Smooth muscle cell (in vitro differentiated cells): ENCODE results near the gene OCA2. TPM values are rescaled to one million over a fixed set of nuclear protein-coding genes. Genes with fewer than 3 reads are reported as not detected.

ENCODE experiments used
- DNase-seq: peaks from one replicate; lab custom pipeline; 2025; ENCODE audit not compliant: unreplicated experiment; lab: John Stamatoyannopoulos, UW
- H2AFZ ChIP-seq: fragments of 200-600 bp; sonication (generic); 2 replicates; pipeline ENCODE4 v1.6.0; 2016; ENCODE audit warnings: antibody characterized with exemption, low read depth, mild to moderate bottlenecking
- H3F3A ChIP-seq: fragments of 200-600 bp; sonication (generic); 2 replicates; pipeline ENCODE4 v1.6.0; 2017; ENCODE audit warnings: antibody characterized with exemption, low read depth
- H3K27ac ChIP-seq: fragments of 200-600 bp; sonication (generic); 2 replicates; pipeline ENCODE4 v1.5.1; 2016; ENCODE audit warnings: low read depth, mild to moderate bottlenecking
- H3K27me3 ChIP-seq: fragments of 200-600 bp; sonication (generic); 2 replicates; pipeline ENCODE4 v1.6.1; 2016; ENCODE audit warnings: low read depth, mild to moderate bottlenecking
- H3K36me3 ChIP-seq: fragments of 200-600 bp; sonication (generic); 2 replicates; pipeline ENCODE4 v1.5.1; 2016; ENCODE audit warnings: low read depth
- H3K4me1 ChIP-seq: fragments of 200-600 bp; sonication (generic); 2 replicates; pipeline ENCODE4 v1.5.1; 2016; ENCODE audit warnings: low read depth
- H3K4me2 ChIP-seq: fragments of 200-600 bp; sonication (generic); 2 replicates; pipeline ENCODE4 v1.6.0; 2016; ENCODE audit warnings: mild to moderate bottlenecking
- H3K4me3 ChIP-seq: fragments of 200-600 bp; sonication (generic); 2 replicates; pipeline ENCODE4 v1.5.1; 2016; ENCODE audit warnings: mild to moderate bottlenecking
- H3K79me2 ChIP-seq: fragments of 200-600 bp; sonication (generic); 2 replicates; pipeline ENCODE4 v1.6.0; 2016; ENCODE audit warnings: low read depth, mild to moderate bottlenecking
- H3K9ac ChIP-seq: fragments of 200-600 bp; sonication (generic); 2 replicates; pipeline ENCODE4 v1.6.0; 2016; ENCODE audit warnings: low read depth
- H3K9me3 ChIP-seq: fragments of 200-600 bp; sonication (generic); replicated peaks from 2 replicates; pipeline ENCODE4 v1.5.1; 2016; ENCODE audit warnings: low read depth
- H4K20me1 ChIP-seq: fragments of 200-600 bp; sonication (generic); 2 replicates; pipeline ENCODE4 v1.6.0; 2016; ENCODE audit warnings: low read depth
- WGBS: methylation state at CpG from one replicate; pipeline ENCODE4 v1.1.7; 2016; ENCODE audit warnings: low lambda C conversion rate; 5-methylcytosine and 5-hydroxymethylcytosine counted together
- polyA plus RNA-seq: library from polyadenylated mRNA; unstranded; fragments of >200 nt; fragmentation: Nextera tagmentation; extraction: Ambion mirVana; gene quantifications from 2 replicates; pipeline ENCODE4 v1.2.1, GENCODE V29; 2016
- total RNA-seq: library from RNA; depleted of rRNA; stranded (reverse); fragments of >200 nt; gene quantifications from 2 replicates; pipeline ENCODE4 v1.2.3, GENCODE V29; 2014
- TF ChIP-seq, protein P1 (sequence below): fragments of 200-600 bp; sonication (generic); IDR thresholded peaks from 2 replicates; pipeline ENCODE4 v1.5.1; 2017; ENCODE audit warnings: borderline replicate concordance, mild to moderate bottlenecking, antibody characterized with exemption; ENCODE audit not compliant: insufficient read depth, poor library complexity, severe bottlenecking

The OCA2 gene
- total and polyA plus RNA-seq, 2 experiments from 2014 or later, result 0.16 TPM; not detected in 1

DNA sequence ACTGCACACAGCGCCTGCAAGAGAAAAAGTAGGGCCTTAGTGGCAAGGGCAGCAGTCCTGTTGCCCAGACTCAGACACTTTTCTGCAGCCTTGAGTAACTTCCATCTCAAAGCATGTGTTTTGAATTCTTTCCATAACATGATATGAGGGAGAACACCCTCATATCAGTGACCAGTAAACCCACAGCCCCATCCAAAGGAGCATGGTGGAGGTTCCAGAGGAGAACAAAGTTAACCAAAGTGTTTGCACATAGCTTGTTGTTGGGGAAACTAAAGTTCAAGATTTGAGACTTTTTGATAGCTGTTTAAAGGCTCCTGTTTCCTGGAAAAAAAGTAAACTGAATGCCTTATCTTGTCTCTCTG, 74.2 kb downstream of the OCA2 start:
- no peak overlapping the region for H3K9ac ChIP-seq

DNA sequence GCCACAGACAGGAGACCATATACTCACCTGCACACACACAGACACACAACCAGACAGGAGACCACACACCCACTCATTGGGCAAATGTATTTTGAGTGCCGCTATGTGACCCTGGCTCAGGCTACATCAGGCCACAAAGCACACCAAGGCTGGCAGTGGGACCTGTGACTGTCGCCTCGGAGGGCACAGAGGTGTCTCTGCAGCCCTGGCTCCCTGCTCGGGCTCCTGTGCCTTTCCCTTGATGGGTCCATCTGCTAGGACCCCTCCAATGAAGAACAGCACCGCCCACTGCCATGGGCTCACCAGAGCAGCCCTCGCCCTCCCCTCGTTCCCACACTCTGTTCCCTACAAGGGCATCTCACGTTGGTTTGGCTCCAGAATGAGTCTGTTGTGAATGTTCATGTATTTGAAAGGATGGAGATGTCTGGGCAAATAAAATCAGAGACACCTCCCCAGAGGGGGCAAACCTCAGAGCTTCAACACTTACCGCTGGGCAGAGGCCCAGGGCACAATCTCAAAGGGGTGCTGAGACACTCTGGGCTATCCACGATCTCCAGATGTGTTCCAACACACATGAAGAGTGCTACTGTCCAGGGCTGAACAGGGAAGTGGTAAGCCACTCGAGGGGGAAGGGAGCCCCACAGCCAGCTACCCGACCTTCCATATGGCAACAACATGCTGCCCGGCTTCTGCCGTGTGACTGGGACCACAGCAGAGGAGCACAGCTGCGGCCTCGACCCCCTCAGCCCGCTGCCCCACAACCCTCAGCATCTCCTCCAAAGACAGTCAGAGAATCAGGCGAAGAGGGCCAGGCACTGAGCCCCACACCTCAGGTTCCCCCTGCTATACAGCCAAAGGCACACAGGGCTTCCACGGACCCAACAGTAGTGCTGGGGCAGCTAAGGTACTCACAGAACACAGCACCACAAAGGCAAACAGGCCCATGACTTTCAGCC, 74.9 kb downstream of the OCA2 start:
- Histone ChIP-seq H3K9me3 (no peaks in the 10 kb centered on the region), H4K20me1 (no peaks in the 10 kb centered on the region), H3K4me3 (no peak overlapping the region), H3K4me1 (no peaks in the 10 kb centered on the region), H3K27me3 (no peaks in the 10 kb centered on the region), H3K4me2 (no peak overlapping the region), H3F3A (no peaks in the 10 kb centered on the region), H3K36me3 (no peaks in the 10 kb centered on the region), H3K27ac (no peak overlapping the region), H2AFZ (no peak overlapping the region), H3K9ac (no peak overlapping the region), H3K79me2 (no peaks in the 10 kb centered on the region)
- no peak for DNase-seq
- WGBS, result 91% methylated on average over 19 of the region's 19 CpGs
- TF ChIP-seq, protein P1, sequence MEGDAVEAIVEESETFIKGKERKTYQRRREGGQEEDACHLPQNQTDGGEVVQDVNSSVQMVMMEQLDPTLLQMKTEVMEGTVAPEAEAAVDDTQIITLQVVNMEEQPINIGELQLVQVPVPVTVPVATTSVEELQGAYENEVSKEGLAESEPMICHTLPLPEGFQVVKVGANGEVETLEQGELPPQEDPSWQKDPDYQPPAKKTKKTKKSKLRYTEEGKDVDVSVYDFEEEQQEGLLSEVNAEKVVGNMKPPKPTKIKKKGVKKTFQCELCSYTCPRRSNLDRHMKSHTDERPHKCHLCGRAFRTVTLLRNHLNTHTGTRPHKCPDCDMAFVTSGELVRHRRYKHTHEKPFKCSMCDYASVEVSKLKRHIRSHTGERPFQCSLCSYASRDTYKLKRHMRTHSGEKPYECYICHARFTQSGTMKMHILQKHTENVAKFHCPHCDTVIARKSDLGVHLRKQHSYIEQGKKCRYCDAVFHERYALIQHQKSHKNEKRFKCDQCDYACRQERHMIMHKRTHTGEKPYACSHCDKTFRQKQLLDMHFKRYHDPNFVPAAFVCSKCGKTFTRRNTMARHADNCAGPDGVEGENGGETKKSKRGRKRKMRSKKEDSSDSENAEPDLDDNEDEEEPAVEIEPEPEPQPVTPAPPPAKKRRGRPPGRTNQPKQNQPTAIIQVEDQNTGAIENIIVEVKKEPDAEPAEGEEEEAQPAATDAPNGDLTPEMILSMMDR, result no peak

More for the DNA sequence above, 74.2 kb downstream of the OCA2 start:
- Histone ChIP-seq H3K4me3 (no peak overlapping the region), H4K20me1 (no peaks in the 10 kb centered on the region), H3K9me3 (no peaks in the 10 kb centered on the region), H3K36me3 (no peaks in the 10 kb centered on the region), H3K4me2 (no peak overlapping the region), H3K27ac (no peak overlapping the region), H3K79me2 (no peaks in the 10 kb centered on the region), H3K4me1 (no peaks in the 10 kb centered on the region), H2AFZ (no peak overlapping the region), H3F3A (no peaks in the 10 kb centered on the region), H3K27me3 (no peaks in the 10 kb centered on the region)
- 100% methylated on average over 1 of the region's 1 CpG for WGBS
- no peak for DNase-seq
- TF ChIP-seq, protein P1, result no peak

DNA sequence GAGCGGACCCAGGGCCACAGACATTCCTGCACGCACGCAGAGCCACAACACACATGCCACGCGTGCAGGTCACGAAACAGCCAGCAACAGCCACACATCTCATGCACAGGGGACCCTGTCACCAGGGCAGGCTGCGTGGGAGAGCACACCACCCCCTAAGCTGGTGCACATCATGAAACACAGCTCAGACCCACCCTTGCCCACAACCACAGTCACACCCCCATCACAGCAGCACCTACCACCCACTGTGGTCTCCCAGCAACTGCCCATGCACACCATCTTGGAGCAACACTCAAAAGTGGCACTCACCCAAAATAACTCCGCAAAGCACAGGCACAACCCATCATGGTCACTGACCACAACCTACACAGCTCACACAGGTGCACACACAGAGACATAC, 75.7 kb downstream of the OCA2 start:
- no peak overlapping the region for H3K9ac ChIP-seq
- no peaks in the 10 kb centered on the region for H3F3A ChIP-seq
- 100% methylated on average over 4 of the region's 8 CpGs for WGBS
- H2AFZ ChIP-seq, result no peak overlapping the region
- no peak overlapping the region for H3K4me2 ChIP-seq
- no peaks in the 10 kb centered on the region for H3K9me3 ChIP-seq
- DNase-seq, result no peak
- no peak overlapping the region for H3K27ac ChIP-seq
- H3K4me1 ChIP-seq, result no peaks in the 10 kb centered on the region
- no peaks in the 10 kb centered on the region for H3K36me3 ChIP-seq
- H3K27me3 ChIP-seq, result no peaks in the 10 kb centered on the region
- no peaks in the 10 kb centered on the region for H4K20me1 ChIP-seq
- H3K79me2 ChIP-seq, result no peaks in the 10 kb centered on the region
- TF ChIP-seq, protein P1, result no peak
- H3K4me3 ChIP-seq, result no peak overlapping the region
